CD4-positive, alpha-beta T cell treated with Interferon gamma for 1 hour (primary cell): ENCODE results near the gene SAMD8.
"Not testable (repeated sequence)": the region's sequence is repeated elsewhere in the genome, so short reads cannot be mapped to it uniquely, and the experiment has no call there.

Experiments used
- DNase-seq: peaks from one replicate; pipeline ENCODE4 v3.0.0-alpha.2; 2020

The SAMD8 gene

GRCh38 chr10:75086278-75086934 is 25.1 kb upstream of the SAMD8 start:
- no peak for DNase-seq

GRCh38 chr10:75088640-75089039 is 22.8 kb upstream of the SAMD8 start:
- no peak for DNase-seq

- no peak for DNase-seq
Measured at GRCh38 chr10:75089634-75090033, 21.8 kb upstream of the SAMD8 start.

- DNase-seq: no peak
Measured at GRCh38 chr10:75091146-75091545, 20.3 kb upstream of the SAMD8 start.

GRCh38 chr10:75094465-75094864 is 17.0 kb upstream of the SAMD8 start:
- DNase-seq: no peak

GRCh38 chr10:75095631-75096030 is 15.8 kb upstream of the SAMD8 start:
- no peak for DNase-seq

- no peak for DNase-seq
Measured at GRCh38 chr10:75096749-75097148, 14.7 kb upstream of the SAMD8 start.

- DNase-seq: no peak
Measured at GRCh38 chr10:75097666-75098285, 13.7 kb upstream of the SAMD8 start.

- DNase-seq: no peak
Measured at GRCh38 chr10:75098902-75099673, 12.4 kb upstream of the SAMD8 start.

GRCh38 chr10:75099952-75100763 is 11.3 kb upstream of the SAMD8 start:
- DNase-seq: peak; percentile 70

GRCh38 chr10:75100764-75101291 is 10.6 kb upstream of the SAMD8 start:
- no peak for DNase-seq

- no peak for DNase-seq
Measured at GRCh38 chr10:75101416-75102251, 9.8 kb upstream of the SAMD8 start.

GRCh38 chr10:75102830-75103673 is 8.4 kb upstream of the SAMD8 start:
- DNase-seq: no peak

GRCh38 chr10:75103881-75104686 is 7.4 kb upstream of the SAMD8 start:
- peak; percentile 28 for DNase-seq

- DNase-seq: no peak
Measured at GRCh38 chr10:75104842-75105241, 6.6 kb upstream of the SAMD8 start.

GRCh38 chr10:75105576-75106197 is 5.8 kb upstream of the SAMD8 start:
- no peak for DNase-seq

GRCh38 chr10:75106242-75106641 is 5.2 kb upstream of the SAMD8 start:
- no peak for DNase-seq

- not testable (repeated sequence) for DNase-seq
Measured at GRCh38 chr10:75106891-75107290, 4.6 kb upstream of the SAMD8 start.
